NCI-H1092 treated with DMSO at 0.1 percent for 48 hours (cell line): ENCODE results near the gene ZNF138.
"Not testable (repeated sequence)": the region's sequence is repeated elsewhere in the genome, so short reads cannot be mapped to it uniquely, and the experiment has no call there.

Experiments used
- DNase-seq: peaks from one replicate; lab custom pipeline; 2025; lab: John Stamatoyannopoulos, UW

Gene ZNF138

DNA sequence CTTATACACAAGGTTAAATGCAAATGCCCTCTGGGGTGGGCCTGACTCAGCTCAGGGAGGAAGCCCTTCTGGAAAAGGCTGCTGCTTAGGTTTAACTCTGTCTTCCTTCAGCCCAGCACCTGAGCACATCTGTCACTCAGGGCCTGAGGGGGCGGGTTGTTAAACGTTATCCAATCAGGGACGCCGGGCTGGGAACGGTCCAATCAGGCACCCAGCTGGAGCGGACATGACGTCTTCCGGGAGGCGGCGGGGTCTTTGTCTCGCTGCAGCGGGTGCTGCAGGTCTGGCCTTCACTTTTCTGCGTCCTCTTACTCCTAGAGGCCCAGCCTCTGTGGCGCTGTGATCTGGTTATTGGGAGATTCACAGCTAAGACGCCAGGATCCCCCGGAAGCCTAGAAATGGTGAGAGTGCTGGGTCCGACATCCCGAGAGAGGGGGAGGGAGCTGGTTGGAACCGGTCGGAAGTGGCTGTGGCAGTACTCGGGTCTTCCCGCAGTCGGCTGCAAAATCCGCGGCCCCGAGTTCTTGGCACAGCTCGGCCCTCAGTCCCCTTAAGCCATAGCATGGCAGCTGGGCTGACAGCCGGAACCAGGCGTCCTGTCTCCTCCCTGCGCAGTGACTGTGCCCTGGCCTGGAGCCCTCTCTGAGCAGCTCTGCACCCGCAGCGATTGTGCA, at the start of gene ZNF138:
ZNF138 (plus strand) TSS at position 258 of the 674 bp plus-strand sequence; CDS start at position 399, 141 bp downstream.
- DNase-seq = peak; percentile 98

DNA sequence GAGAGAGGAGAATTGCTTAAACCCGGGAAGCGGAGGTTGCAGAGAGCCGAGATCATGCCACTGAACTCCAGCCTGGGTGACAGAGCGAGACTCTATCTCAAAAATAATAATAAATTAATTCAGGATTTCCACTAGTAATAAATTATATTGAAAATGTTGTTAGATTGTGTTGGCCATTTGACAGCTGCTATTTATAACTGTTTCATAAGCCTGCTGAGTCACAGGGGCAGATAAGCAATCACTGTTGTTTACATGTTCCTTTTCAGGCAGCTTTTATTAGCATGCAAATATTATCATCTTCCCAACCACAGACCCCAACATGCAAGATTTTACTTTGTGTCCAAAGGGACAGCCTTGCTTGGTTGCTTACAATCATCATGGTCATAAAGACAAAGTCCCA, 49.5 kb upstream of the ZNF138 start:
- no peak for DNase-seq

DNA sequence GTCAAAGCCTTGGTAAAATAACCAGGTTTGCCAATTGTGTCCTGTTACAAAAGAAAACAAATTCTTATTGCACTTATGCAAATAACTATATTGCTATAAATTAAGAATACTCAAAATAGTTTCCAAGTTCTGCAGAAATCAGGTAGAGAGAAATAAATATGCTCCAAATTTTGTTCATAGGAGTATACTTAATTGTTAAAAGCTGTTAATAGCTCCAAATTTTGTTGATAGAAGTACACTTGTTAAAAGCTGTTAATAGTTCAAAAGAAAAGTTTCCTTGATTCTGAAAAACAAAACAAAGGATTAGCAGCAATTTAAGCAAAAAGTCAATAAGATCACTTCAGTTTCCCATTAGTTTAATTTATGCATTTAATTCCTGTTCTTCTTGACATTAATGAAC, 46.4 kb upstream of the ZNF138 start:
- DNase-seq = no peak

DNA sequence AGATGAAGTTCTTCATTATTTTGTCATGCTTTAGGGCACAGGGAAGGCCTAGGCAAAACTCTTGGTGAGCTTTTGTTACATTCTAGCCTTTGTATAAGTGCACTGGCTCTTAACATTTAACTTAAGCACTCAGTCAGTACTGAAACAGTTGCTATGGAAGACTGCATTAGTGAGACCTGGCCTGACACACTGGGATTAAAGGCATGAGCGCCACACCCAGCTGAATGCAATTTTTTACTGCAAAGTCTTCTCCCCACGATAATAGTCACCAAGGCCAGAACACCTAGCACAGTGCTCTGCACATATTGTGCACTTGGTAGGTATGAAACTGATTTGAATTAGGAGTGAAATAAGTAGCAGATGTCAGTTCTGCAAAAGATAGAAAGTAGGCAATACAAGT, 41.2 kb upstream of the ZNF138 start:
- DNase-seq = no peak

DNA sequence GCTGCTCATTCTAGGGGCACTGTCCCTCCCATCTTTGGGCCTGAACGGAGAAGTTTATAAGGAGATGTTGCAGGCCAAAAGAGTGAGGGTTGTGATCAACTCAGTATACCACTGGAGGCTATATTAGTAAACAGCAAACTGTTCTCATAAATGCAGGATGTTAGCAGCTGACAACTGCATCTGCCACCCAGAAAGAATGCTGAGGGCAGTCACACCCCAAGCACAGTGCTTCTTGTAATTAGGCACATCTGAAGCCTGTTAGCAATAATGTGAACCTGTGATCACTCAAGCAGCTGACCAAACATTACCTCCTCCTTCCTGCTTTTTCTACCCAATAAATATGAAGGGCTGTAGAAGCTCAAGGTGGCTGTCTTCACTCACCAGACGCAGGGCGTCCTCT, 38.4 kb upstream of the ZNF138 start:
- no peak for DNase-seq

DNA sequence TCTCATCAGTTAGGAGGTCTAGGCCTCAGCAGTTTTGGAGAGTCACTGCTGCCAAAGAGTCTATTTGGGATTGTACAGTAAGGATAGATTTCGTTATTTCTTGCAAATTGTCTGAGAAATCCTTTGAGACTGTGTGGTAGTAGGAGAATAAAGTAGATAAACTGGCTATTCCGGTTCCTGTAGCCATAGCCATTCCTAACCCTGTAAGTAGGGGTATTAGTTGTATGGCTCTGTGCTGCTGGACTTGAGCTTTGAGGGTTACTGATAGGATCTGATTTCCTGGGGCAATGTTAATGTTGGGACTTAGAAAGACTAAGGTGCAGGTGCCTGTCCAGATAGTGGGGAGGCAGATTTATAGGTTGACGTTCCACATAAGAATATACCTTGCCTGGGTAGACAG, 36.1 kb upstream of the ZNF138 start:
- DNase-seq = no peak

DNA sequence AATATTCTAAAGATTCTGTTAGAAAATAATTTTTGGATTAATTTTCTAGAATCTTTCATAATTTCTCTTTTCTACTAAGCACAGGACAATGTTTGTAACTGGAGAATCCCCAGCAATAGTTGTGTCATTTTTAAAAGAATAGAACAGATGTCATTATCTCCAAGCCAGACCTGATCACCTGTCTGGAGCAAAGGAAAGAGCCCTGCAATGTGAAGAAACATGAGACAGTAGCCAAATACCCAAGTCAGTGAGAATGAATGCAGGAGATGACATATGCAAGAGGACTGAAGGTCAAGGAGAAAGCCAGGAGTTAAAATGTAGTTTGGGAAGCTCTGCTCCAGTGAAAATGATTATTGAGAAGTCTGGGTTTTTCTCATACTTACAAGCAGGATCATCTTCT, 25.4 kb upstream of the ZNF138 start:
- no peak for DNase-seq

DNA sequence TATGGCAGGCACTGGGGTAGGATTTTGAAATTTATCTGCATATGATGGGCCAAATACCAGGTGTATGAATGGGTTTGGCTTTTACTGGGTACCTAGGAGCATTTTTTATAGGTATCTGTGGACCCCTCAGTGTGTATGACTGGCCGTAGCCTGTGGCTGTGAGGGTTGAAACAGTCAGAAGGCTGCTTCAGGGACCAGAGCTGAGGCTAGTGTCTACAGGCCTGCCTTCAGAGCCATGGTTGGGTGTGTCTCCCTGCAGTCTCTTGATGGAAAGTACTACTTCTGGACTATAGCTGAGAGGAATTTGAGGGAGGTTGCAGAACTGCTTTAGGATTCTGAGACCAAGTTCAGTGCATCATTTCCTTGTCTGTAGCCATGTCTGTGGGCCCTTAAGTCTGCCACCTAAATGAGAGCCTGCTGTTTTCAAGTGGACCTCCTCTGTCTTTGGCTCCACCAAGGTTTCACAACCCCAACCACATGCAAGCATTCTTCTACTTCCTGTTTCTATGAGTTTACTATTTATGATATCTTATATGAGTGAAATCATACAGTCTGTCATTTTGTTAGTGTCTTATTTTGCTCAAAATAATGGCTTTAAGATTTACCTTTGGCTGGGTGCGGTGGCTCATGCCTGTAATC, 19.9 kb upstream of the ZNF138 start:
- no peak for DNase-seq

DNA sequence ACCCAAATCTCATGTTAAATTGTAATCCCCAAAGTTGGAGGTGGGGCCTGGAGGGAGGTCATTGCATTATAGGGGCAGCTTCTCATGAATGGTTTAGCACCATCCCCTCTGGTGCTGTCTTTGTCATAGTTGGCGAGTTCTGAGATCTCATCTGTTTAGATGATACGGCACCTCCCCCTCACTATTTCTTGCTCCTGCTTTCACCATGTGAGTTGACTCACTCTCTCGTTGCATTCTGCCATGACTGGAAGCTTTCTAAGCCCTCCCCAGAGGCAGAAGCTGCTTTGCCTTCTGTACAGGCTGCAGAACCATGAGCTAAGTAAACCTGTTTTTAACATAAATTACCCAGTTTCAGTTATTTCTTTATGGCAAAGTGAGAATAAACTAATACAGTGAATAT, 18.9 kb upstream of the ZNF138 start:
- no peak for DNase-seq

DNA sequence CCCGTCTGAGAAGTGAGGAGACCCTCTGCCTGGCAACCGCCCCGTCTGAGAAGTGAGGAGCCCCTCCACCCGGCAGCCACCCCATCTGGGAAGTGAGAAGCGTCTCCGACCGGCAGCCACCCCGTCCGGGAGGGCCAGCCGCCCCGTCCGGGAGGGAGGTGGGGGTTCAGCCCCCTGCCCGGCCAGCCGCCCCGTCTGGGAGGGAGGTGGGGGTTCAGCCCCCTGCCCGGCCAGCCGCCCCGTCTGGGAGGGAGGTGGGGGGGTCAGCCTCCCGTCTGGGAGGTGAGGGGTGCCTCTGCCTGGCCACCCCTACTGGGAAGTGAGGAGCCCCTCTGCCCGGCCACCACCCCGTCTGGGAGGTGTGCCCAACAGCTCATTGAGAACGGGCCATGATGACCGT, 9.4 kb upstream of the ZNF138 start:
- not testable (repeated sequence) for DNase-seq

DNA sequence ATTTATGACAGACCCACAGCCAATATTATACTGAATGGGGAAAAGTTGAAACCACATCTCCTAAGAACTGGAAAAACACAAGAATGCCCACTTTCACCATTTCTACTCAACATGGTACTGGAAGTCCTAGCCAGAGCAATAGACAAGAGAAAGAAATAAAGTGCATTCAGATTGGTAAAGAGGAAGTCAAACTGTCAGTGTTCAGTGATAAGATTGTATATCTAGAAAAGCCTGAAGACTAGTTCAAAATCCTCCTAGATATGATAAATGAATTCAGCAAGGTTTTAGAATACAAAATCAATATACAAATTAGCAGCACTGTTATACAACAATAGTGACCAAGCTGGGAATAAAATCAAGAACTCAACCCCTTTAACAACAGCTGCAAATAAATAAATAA, 6.9 kb upstream of the ZNF138 start:
- DNase-seq = no peak

DNA sequence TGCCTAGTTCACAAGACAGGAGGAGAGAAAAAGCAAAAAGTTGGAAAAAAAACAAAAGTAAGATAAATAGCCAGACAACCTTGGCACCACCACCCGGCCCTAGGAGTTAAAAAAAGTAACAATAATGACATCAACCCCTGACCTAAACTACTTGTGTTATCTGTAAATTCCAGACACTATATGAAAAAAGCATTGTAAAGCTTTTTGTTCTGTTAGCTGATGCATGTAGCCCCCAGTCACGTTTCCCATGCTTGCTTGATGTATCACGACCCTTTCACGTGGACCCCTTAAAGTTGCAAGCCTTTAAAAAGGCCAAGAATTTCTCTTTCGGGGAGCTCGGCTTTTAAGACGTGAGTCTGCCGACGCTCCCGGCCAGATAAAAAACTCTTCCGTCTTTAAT, 5.0 kb upstream of the ZNF138 start:
- not testable (repeated sequence) for DNase-seq

DNA sequence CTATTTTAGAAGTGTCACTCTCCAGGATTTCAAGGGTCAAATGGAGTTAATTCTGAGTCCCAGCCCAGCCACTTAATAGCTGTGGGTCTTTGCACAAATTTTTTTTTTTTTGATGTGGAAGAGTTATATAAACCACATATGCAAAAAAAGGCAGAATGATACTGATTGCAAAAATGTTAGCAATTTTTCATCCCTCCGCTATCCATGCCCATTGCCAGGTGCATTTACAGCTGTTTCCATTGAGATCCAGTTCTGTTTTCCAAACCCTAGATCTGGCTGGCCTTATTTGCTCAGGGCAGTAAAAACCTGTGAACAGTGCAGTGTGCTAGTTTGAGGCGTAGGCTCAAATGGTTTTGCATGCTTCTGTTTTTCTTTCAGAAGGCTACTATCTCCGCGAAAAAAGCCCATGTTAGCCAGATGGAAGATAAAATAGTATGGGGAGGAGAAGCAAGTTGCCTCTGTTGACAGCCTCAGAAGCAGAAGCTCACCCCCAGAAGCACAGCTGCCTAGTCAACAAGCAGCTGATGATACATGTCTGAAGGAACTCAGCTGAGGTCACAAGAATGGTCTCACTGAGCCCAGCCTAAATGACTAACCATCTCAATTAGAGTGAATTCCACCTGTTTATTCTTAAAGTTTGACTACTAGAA, 997 bp upstream of the ZNF138 start:
- DNase-seq = no peak

DNA sequence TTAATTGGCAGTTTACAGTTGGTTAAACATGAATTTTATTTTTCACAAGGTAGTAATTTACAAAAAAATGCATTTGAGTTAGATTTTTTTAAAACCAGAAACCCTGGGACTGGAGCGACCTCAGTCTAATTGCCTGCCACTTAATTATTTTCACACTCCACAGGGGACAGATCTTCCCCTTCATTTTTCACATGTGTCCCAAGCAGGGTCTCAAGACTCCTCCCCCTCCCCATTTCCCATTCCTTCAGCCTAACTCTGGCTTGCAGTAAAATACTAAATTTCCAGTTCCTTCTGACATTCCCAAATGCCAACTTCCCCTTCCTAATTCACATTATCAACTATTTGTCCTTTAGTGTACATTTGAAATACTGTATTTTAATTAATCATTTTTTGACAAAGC, 948 bp downstream of the ZNF138 start:
- DNase-seq = no peak

DNA sequence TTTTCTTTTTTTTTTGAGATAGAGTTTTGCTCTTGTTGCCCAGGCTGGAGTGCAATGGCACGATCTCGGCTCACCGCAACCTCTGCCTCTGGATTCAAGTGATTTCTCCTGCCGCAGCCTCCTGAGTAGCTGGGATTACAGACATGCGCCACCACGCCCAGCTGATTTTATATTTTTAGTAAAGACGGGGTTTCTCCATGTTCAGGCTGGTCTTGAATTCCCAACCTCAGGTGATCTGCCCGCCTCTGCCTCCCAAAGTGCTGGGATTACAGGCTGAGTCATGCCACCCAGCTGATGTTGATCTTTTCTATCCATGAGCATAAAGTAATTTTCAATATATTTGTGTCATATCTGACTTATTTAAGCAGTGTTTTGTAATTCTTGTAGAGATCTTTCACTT, 4.9 kb downstream of the ZNF138 start:
- not testable (repeated sequence) for DNase-seq

DNA sequence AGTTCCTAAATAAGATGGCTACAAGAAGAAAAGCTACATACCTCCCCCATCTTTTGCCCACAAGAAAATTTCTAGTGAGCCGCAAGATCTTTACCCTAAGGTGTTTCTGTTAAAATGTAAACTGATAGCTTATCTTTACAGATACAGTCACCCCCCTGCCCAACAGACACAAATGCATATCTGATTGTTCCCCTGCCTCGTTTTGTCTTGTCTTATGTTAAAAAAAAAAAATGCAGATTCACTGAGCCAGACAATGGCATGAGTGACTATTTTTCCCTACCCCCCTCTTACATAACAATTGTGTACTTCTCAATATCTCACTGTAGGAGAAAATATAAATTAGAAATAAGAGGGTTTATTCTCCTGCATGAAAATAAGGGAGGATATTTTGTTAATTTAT, 8.5 kb downstream of the ZNF138 start:
- DNase-seq = no peak

DNA sequence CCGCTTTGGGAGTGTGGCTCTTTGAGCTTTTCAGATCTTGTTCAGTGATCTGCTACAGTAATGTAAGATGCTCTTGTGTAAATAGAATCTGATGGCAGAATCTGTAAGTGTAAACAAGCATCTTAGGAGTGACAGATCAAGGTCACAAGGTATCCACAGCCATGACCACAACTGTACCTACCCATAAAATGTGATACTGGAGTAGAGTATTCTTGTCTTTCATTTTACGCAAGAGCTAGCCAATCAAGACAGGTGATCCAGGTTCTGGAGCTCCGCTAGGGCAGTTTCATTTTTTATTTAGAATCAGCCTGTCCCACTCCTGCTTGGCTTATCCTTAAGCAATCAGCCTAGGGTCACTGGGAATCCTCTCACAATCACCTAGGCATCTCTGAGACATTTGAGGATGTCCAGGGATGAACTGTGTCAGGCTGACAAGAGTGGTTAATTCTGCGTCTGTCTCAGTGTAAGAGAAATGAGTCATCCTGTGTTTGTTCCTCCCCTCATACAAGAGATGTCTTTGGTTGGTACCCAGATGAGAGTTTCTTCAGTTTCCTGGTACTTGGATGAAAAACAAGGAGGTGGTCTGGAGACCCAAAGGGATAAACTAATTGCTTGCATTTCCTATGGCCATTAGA, 13.6 kb downstream of the ZNF138 start:
- DNase-seq = no peak

DNA sequence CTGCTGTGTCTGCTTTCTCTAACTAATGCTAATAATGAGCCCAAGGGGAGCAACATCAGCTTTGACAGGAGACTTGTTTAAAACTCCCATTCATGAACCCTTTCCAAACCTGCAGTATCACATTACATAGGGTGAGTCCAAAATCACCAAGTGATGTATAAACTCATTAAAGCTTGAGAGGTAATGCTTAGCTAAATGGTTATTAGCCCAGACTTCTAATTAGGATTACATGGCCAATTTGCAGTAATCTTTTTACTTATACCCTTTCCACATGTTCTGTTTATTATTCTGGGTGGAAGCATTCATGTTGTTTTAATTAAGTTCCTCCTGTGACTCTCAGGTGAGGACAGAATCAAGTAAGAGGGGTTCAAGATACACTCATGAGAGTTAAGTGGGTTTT, 17.5 kb downstream of the ZNF138 start:
- DNase-seq = no peak

DNA sequence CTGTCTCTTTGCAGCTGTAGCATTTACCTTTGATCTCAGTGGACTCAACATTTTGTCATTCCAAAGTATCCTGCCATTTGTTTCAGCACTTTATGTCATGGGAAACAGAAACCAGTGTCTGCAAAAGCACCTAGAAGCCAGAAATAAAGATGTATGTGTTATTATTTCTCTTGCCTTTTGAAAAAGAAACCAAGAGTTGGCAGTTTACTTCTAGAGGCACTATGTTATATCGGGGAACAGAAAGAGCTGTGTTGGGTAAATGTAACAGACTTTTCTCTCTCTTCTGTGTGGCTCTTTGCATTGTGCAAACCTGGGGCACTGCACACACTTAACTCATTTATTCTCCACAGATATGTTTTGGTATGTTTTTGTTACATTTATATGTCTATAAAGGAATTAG, 36.7 kb downstream of the ZNF138 start:
- no peak for DNase-seq

DNA sequence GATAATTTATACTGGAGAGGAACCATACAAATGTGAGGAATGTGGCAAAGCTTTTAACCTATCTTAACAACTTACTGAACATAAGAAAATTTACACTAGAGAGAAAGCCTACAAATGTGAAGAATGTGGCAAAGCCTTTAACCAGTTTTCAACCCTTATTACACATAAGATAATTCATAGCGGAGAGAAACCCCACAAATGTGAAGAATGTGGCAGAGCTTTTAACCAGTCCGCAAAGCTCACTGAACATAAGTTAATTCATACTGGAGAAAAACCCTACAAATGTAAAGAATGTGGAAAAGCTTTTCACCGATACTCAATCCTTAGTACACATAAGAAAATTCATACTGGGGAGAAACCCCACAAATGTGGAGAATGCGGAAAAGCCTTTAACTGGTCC, 37.9 kb downstream of the ZNF138 start:
- no peak for DNase-seq

DNA sequence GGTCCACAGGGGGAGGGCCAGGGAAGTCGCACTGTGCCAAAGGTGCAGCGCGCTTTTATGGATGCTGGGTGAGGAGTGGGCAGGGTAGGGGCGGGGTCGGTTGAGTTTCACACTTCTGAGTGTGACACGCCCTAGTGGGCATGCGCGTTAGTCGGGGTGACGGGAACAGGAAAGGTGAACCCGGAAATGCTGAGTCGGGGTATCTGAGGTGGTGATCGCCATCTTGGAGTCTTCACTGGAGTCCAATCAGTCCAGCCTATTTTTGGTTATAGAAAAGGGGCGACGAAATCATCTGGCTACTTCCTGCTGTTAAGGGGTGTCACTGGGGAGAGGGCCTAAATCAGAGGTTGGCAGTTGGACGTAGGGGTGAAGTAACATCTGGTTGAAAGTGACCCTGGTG, 40.8 kb downstream of the ZNF138 start:
- no peak for DNase-seq

DNA sequence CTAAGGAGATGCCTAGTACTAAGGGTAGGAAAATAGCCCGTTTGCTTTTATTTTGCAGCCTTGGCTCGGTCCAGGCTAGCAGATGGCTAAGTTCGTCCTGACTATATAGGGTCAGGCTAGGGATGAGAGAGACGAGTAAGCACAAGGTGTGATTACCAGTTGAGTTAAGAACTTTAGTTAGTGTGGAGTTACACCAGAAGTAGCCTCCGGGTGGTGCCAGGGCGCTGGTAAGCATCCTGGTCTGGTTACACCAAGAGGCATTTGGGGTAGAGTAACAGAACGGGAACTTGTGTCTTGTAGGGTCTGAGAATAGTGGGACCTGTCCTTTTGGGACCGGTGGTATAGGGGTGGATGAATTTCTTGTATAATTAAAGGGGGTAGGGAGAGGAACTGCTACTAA, 41.6 kb downstream of the ZNF138 start:
- not testable (repeated sequence) for DNase-seq

DNA sequence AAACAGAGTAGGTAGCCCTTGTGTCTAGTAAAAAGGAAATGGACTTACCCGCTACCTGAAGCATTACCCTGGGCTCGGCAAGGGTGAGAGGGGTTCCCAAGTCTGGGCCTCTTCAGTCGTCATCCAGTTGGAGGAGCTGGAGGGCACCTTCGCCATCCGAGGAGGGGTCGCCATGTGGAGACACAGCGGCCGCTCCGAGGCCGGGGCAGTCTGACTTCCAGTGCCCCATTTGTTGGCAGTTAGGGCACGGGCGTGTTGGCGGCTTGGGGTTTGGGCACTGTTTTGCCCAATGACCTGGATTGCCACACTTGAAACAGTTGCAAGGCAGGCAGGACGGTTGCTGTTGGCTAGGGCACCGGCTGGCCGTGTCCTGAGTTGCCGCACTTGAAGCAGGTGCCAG, 43.8 kb downstream of the ZNF138 start:
- DNase-seq = not testable (repeated sequence)
